Measurements from ENCODE around the gene PEX13.

The PEX13 gene

DNA sequence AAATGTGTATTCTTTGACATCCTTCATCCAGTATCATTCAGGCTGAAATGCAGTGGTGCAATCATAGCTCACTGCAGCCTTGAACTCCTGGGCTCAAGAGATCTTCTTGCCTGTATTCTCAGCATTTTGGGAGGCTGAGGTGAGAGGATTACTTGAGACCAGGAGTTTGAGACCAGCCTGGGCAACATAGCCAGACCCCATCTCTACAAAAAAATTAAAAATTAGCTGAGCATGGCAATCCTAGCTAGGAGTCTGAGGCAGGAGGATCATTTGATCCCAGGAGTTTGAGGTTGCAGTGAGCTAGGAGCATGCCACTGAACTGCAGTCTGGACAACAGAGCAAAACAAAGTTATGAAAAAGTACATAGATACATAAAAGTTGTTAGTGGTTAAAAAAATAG lies 72.3 kb downstream of the PEX13 start:
- no peak for DNase-seq

DNA sequence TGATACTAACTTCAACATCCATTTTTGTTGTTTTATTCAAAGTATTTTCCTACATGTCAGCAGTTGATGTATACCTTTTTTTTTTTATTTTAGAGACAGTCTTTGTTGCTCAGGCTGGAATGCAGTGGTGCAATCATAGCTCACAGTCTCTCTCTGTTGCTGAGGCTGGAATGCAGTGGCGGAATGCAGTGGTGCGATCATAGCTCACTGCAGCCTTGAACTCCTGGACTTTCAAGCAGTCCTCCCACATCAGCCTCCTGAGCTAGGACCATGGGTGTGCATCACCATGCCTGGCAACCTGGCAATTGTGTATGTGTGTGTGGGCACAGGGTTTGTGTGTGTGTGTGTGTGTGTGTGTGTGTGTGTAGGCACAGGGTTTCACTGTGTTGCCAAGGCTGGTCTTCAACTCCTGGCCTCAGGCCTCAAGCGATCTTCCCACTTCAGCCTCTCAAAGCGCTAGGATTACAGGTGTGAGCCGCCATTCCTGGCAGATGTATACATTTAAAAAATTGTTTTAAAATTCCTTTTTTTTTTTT lies 72.9 kb downstream of the PEX13 start:
- DNase-seq: no peak

DNA sequence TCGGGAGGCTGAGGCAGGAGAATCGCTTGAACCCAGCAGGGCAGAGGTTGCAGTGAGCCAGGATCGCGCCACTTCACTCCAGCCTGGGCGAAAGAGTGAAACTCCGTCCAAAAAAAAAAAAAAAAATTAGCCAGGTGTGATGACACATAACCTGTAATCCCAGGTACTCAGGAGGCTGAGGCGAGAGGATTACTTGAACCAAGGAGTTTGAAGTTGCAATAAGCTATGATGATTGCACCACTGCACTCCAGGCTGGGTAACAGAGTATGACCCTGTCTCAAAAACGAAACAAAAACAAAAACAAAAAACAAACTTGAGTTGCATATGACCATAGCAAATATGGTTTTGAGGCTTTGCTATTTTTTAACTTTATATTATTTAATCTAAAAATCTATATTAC lies 74.0 kb downstream of the PEX13 start:
- no peak for DNase-seq

DNA sequence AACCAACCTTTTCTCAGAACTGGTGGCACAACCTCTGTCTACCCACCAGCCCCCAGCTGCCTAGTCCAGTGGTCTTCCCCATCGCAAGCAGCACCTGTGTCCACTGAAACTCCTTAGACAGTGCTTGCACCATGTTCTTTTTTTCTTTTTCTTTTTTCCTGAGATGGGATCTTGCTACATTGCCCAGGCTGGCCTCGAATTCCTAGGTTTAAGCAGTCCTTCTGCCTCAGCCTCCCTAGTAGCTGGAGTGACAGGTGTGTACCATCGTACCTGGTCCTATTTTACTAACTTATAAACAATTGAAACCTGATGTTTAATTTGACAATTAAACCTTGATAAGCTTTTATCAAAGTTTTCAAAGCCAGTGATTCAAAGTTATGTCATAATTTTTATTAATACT lies 78.9 kb downstream of the PEX13 start:
- no peak for DNase-seq

DNA sequence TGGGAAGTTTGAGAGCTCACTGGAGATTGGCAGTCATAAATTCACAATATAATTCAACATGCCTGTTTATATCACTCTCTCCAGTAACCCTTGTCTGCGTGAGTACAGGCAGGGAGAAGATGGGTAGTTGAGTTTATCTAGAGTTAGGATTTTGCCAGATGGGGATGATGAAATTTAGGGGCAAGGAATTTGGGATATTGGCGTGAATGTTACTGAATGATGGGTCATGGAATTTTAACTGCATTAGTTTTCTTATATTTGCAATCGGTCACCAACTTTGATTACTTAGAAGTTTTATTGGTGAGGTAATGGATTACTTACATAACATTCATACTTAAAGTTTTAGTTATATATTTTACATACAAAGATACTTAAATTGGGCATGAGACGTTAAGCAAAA lies 83.3 kb downstream of the PEX13 start:
- DNase-seq: no peak
